Stomach (tissue), 9 donors: Measurements from ENCODE around the gene TNFSF13B. TPM values are rescaled to one million over a fixed set of nuclear protein-coding genes. Genes with fewer than 3 reads are reported as not detected.
"Not testable (repeated sequence)": the region's sequence is repeated elsewhere in the genome, so short reads cannot be mapped to it uniquely, and the experiment has no call there.

Source experiments
- DNase-seq, 2 donors: peaks; one replicate each; pipeline versions ENCODE4 v3.0.0 to v3.0.0-alpha.2; 2013 to 2019
- H3K27ac ChIP-seq, 5 donors: fragments of 200-600 bp in 4 of 5; sonication (generic) in 4 of 5; one replicate each; pipeline ENCODE4 v1.5.1; 2013 to 2019; ENCODE audit warnings: mild to moderate bottlenecking in 1 of 5, moderate library complexity in 1 of 5
- H3K27me3 ChIP-seq, 3 donors: fragments of 200-600 bp; sonication (generic); one replicate each; pipeline ENCODE4 v1.5.1; 2017 to 2019; ENCODE audit warnings: mixed run types in 1 of 3
- H3K36me3 ChIP-seq, 4 donors: fragments of 200-600 bp; sonication (generic); 1 replicate in 3 of 4; 2 replicates in 1 of 4; pipeline ENCODE4 v1.5.1; 2016 to 2019
- H3K4me1 ChIP-seq, 4 donors: fragments of 200-600 bp; sonication (generic); one replicate each; pipeline ENCODE4 v1.5.1; 2016 to 2019
- H3K4me3 ChIP-seq, 4 donors: fragments of 200-600 bp; sonication (generic) in 3 of 4; one replicate each; pipeline ENCODE4 v1.5.1; 2016 to 2019; ENCODE audit warnings: mild to moderate bottlenecking in 1 of 4
- H3K9me3 ChIP-seq, 4 donors: fragments of 200-600 bp; sonication (generic); one replicate each; pipeline ENCODE4 v1.5.1; 2016 to 2019
- CTCF ChIP-seq, 7 experiments: fragments of 450-650 bp in 4 of 7; fragments of 200-600 bp in 3 of 7; sonication (generic) in 3 of 7; IDR thresholded peaks; one replicate each; pipeline ENCODE4 v1.5.1; 2016 to 2019; ENCODE audit warnings: antibody characterized with exemption in 7 of 7, control low read depth in 2 of 7, mild to moderate bottlenecking in 1 of 7
- EP300 ChIP-seq: sonication (generic); formaldehyde crosslinking; IDR thresholded peaks from one replicate; pipeline ENCODE4 v1.6.1; 2017; ENCODE audit warnings: antibody characterized with exemption
- POLR2A ChIP-seq, 4 donors: fragments of 450-650 bp; IDR thresholded peaks; one replicate each; pipeline ENCODE4 v1.6.1; 2016; ENCODE audit warnings: antibody characterized with exemption in 4 of 4, control low read depth in 2 of 4, mild to moderate bottlenecking in 1 of 4, moderate library complexity in 1 of 4
- POLR2AphosphoS5 ChIP-seq, 3 donors: sonication (generic); formaldehyde crosslinking; IDR thresholded peaks; one replicate each; pipeline ENCODE4 v1.6.1; 2016; ENCODE audit warnings: antibody characterized with exemption in 3 of 3
- WGBS, 5 donors: extraction: QIAGEN DNeasy Blood & Tissue Kit in 3 of 5; methylation state at CpG; one replicate each; pipeline versions ENCODE4 v1.1.5 to v1.1.7; 2013 to 2018; 5-methylcytosine and 5-hydroxymethylcytosine counted together
- intact Hi-C: fragments of 100-400 bp; cut with DNase I; formaldehyde crosslinking; loops from one replicate; pipeline ENCODE4 v1.15.1; 2023; ENCODE audit warnings: low total_unique reads
- polyA plus RNA-seq, 3 donors: library from polyadenylated mRNA; stranded (reverse); fragments of 200-250 nt; gene quantifications; one replicate each; pipeline ENCODE4 v1.2.3, GENCODE V29; 2013
- total RNA-seq, 5 donors: library from RNA; depleted of rRNA; stranded (reverse); fragments of >200 nt; gene quantifications; one replicate each; pipeline versions ENCODE4 v1.1.0 to v1.2.3, GENCODE V29; 2014 to 2016
- donor health status: healthy with polysubstance abuse.
- donor health status: Bipolar disorder and iron deficiency.
- donor health status: healthy.

TNFSF13B gene
- total and polyA plus RNA-seq, 8 donors: 0.89 to 12.3 (median 3.3) TPM

GRCh38 chr13:108257248-108257647 lies 12.3 kb upstream of the TNFSF13B start:
- peaks cover 0 to 3% (median 0%) of the 10 kb centered on the region in 4 donors for H3K9me3 ChIP-seq
- peaks cover 0 to 10% (median 0%) of the 10 kb centered on the region in 4 donors for H3K4me1 ChIP-seq
- no peaks in the 10 kb centered on the region for H3K27me3 ChIP-seq
- no peak overlapping the region for H3K27ac ChIP-seq
- H3K36me3 ChIP-seq: no peaks in the 10 kb centered on the region
- 38 to 55% (median 47%) methylated on average over 2 of the region's 2 CpGs for WGBS, 5 donors
- intact Hi-C loops: no loop called here
- no peak overlapping the region for H3K4me3 ChIP-seq
- no peak for DNase-seq
- no peak for TF ChIP-seq POLR2A (IDR thresholded peaks at IDR 0.05)
- no peak for TF ChIP-seq CTCF (IDR thresholded peaks at IDR 0.05)
- TF ChIP-seq EP300: no peak
- no peak for TF ChIP-seq POLR2AphosphoS5 (IDR thresholded peaks at IDR 0.05)

- H3K27ac ChIP-seq: no peak overlapping the region
- H3K36me3 ChIP-seq: peaks cover 0 to 7% (median 0%) of the 10 kb centered on the region in 4 donors
- H3K27me3 ChIP-seq: no peaks in the 10 kb centered on the region
- H3K4me1 ChIP-seq: peaks cover 0 to 4% (median under 1%) of the 10 kb centered on the region in 4 donors
- H3K9me3 ChIP-seq: no peaks in the 10 kb centered on the region
- 91 to 96% (median 92%) methylated on average over 9 of the region's 9 CpGs for WGBS, 5 donors
- intact Hi-C loops: no loop called here
- TF ChIP-seq POLR2AphosphoS5 (IDR thresholded peaks at IDR 0.05) (no peak), POLR2A (IDR thresholded peaks at IDR 0.05) (no peak), EP300 (no peak), CTCF (IDR thresholded peaks at IDR 0.05) (no peak)
- no peak for DNase-seq
- no peak overlapping the region for H3K4me3 ChIP-seq
Observed at GRCh38 chr13:108263621-108264355, 5.7 kb upstream of the TNFSF13B start.

GRCh38 chr13:108266321-108266990 lies 3.1 kb upstream of the TNFSF13B start:
- H3K36me3 ChIP-seq: peaks cover 0 to 7% (median 0%) of the 10 kb centered on the region in 4 donors
- no peak overlapping the region for H3K4me3 ChIP-seq
- DNase-seq: no peak
- 71 to 79% (median 72%) methylated on average over 10 of the region's 10 CpGs for WGBS, 5 donors
- no peaks in the 10 kb centered on the region for H3K27me3 ChIP-seq
- no peaks in the 10 kb centered on the region for H3K9me3 ChIP-seq
- H3K4me1 ChIP-seq: peaks cover 8 to 27% (median 18%) of the 10 kb centered on the region in 4 donors
- no peak for TF ChIP-seq CTCF (IDR thresholded peaks at IDR 0.05)
- TF ChIP-seq POLR2AphosphoS5 (IDR thresholded peaks at IDR 0.05): no peak
- no peak for TF ChIP-seq EP300
- TF ChIP-seq POLR2A (IDR thresholded peaks at IDR 0.05): no peak
- intact Hi-C loops: no loop called here
- H3K27ac ChIP-seq: peak overlapping the region in 2 of 5 donors; percentile 66 to 73

GRCh38 chr13:108267347-108267746 lies 2.2 kb upstream of the TNFSF13B start:
- Histone ChIP-seq H3K9me3 (no peaks in the 10 kb centered on the region), H3K27me3 (no peaks in the 10 kb centered on the region), H3K4me3 (no peak overlapping the region), H3K4me1 (peaks cover 8 to 27% (median 18%) of the 10 kb centered on the region in 4 donors), H3K27ac (peak overlapping the region in 2 of 5 donors; percentile 66 to 73), H3K36me3 (peaks cover 0 to 7% (median 0%) of the 10 kb centered on the region in 4 donors)
- TF ChIP-seq CTCF (IDR thresholded peaks at IDR 0.05): no peak
- no peak for TF ChIP-seq EP300
- no peak for TF ChIP-seq POLR2A (IDR thresholded peaks at IDR 0.05)
- no peak for TF ChIP-seq POLR2AphosphoS5 (IDR thresholded peaks at IDR 0.05)
- WGBS, 5 donors: 86 to 93% (median 88%) methylated on average over 4 of the region's 4 CpGs
- DNase-seq: no peak
- intact Hi-C loops: no loop called here

GRCh38 chr13:108267855-108268254 lies 1.7 kb upstream of the TNFSF13B start:
- 95 to 98% (median 96%) methylated on average over 3 of the region's 3 CpGs for WGBS, 5 donors
- H3K4me3 ChIP-seq, H3K36me3 ChIP-seq, H3K27me3 ChIP-seq, DNase-seq, H3K9me3 ChIP-seq, intact Hi-C loops: not testable (repeated sequence)
- peak overlapping the region in 1 of 5 donors; percentile 73 for H3K27ac ChIP-seq
- H3K4me1 ChIP-seq: peaks cover 8 to 27% (median 18%) of the 10 kb centered on the region in 4 donors
